C4-2B (cell line): ENCODE data around the gene ZNF385B.

Source experiments
- H3K27ac ChIP-seq: fragments of 450-650 bp; 2 replicates; pipeline ENCODE4 v1.5.1; 2017
- CTCF ChIP-seq: fragments of 450-650 bp; conservative IDR thresholded peaks from 2 replicates; pipeline ENCODE4 v1.5.1; 2017; ENCODE audit warnings: mild to moderate bottlenecking
- ZFX ChIP-seq: fragments of 450-650 bp; IDR thresholded peaks from 2 replicates; pipeline ENCODE4 v1.6.1; 2017

Gene ZNF385B

GRCh38 chr2:179619947-179620467 is 241.4 kb downstream of the ZNF385B start:
- TF ChIP-seq CTCF (no peak), ZFX (no peak)
- H3K27ac ChIP-seq: no peak overlapping the region

- TF ChIP-seq CTCF (no peak), ZFX (no peak)
- no peak overlapping the region for H3K27ac ChIP-seq
Observed at GRCh38 chr2:179614121-179614520, 247.3 kb downstream of the ZNF385B start.

- H3K27ac ChIP-seq: no peak overlapping the region
- no peak for TF ChIP-seq CTCF
- TF ChIP-seq ZFX: no peak
Observed at GRCh38 chr2:179613701-179614100, 247.7 kb downstream of the ZNF385B start.

GRCh38 chr2:179613299-179613651 is 248.1 kb downstream of the ZNF385B start:
- TF ChIP-seq ZFX (no peak), CTCF (no peak)
- 0 out of 2 replicates have a peak overlapping the region, but pooled peaks have one; percentile 19 for H3K27ac ChIP-seq

GRCh38 chr2:179612591-179613298 is 248.7 kb downstream of the ZNF385B start:
- peak overlapping the region; percentile 19; the same call in 1 of the 2 replicates for H3K27ac ChIP-seq
- TF ChIP-seq ZFX (no peak), CTCF (no peak)

- H3K27ac ChIP-seq: peak overlapping the region; percentile 19; the same call in 1 of the 2 replicates
- TF ChIP-seq ZFX: no peak
- no peak for TF ChIP-seq CTCF
Observed at GRCh38 chr2:179612108-179612507, 249.3 kb downstream of the ZNF385B start.

GRCh38 chr2:179606141-179606540 is 255.3 kb downstream of the ZNF385B start:
- H3K27ac ChIP-seq: no peak overlapping the region
- TF ChIP-seq ZFX (no peak), CTCF (no peak)
